GM12865 (cell line): ENCODE measurements around the gene TMEM204.

Source experiments
- DNase-seq: peaks from one replicate; pipeline ENCODE4 v3.0.0; 2010; ENCODE audit warnings: low read depth
- H3K4me3 ChIP-seq: 2 replicates; pipeline ENCODE4 v1.5.1; 2011; ENCODE audit warnings: mild to moderate bottlenecking, low read depth, low read length, control low read depth
- CTCF ChIP-seq: IDR thresholded peaks from 2 replicates; pipeline ENCODE4 v1.5.1; 2011; ENCODE audit warnings: low read length, control low read depth, low read depth, inconsistent platforms; ENCODE audit not compliant: insufficient read depth; ENCODE audit errors: missing control alignments

Gene TMEM204

GRCh38 chr16:1545044-1546040 is 11.9 kb downstream of the TMEM204 start:
- H3K4me3 ChIP-seq, result no peak overlapping the region
- DNase-seq, result peak; percentile 21
- TF ChIP-seq CTCF, result no peak

- DNase-seq, result no peak
- no peak for TF ChIP-seq CTCF
- H3K4me3 ChIP-seq, result no peak overlapping the region
These were observed 13.0 kb downstream of the TMEM204 start for GRCh38 chr16:1546430-1546829.

- no peak for DNase-seq
- H3K4me3 ChIP-seq, result no peak overlapping the region
- TF ChIP-seq CTCF, result no peak
These were observed 14.8 kb downstream of the TMEM204 start for GRCh38 chr16:1548233-1548632.

- DNase-seq, result no peak
- no peak for TF ChIP-seq CTCF
- no peak overlapping the region for H3K4me3 ChIP-seq
These were observed 15.3 kb downstream of the TMEM204 start for GRCh38 chr16:1548727-1549126.

GRCh38 chr16:1550069-1550468 is 16.6 kb downstream of the TMEM204 start:
- no peak for DNase-seq
- no peak for TF ChIP-seq CTCF
- no peak overlapping the region for H3K4me3 ChIP-seq

GRCh38 chr16:1550696-1551095 is 17.2 kb downstream of the TMEM204 start:
- no peak overlapping the region for H3K4me3 ChIP-seq
- no peak for DNase-seq
- TF ChIP-seq CTCF, result no peak
